ENCODE measurements around the gene KCTD2. TPM values are rescaled to one million over a fixed set of nuclear protein-coding genes. Genes with fewer than 3 reads are reported as not detected.
A peak's percentile ranks its signal among the peaks of the same experiment; 100 is the strongest.

KCTD2 gene
- total and polyA plus RNA-seq, 2 of the 13 experiments (the other 11 are each of a cell fraction or from before 2014, with no cell fraction given) = 28.3 to 32.6 TPM

DNA sequence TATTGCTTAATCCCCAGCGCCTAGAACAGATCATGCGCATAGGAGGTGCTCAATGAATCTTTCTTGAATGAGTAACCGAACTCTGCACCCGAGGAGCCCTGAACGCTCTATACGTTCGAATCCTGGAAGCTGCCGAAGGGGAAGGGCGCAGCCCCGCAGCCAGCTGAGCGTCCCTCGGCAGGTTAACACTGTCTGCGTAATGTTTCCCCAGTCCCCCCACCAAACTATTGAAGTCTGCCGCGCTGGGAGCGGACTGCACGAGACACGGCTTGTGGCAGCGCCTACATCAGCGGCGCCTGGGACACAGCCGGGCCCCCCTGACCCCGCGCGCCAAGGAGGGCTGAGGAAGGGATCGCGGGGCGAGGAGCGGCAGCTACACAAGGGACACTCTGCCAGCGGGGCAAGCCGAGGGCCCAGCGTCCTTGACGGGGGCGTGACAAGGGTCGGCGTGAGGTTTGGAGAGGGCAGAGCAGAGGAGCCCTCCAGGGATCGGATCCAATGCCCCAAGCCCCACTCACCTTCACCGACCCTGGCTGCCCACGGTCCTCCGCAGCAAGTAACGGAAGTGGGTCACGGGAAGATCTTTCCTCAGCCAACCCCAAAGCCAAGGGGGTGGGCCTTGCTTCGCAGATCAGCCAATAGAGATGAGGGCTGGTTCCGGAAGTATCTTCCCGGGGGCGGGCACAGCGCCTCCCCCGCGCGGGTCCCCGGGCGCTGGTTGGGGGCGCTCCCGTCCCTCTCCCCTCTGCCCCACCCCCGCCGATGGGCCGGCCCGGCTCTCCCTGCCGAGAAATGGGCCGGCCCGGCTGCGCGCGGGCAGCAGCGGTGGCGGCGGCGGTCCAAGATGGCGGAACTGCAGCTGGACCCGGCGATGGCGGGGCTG lies at the start of gene KCTD2, which contains the start of gene ATP5PD (continued):
- no peak for TF ChIP-seq HNRNPH1 (optimal IDR thresholded peaks at IDR 0.05; ENCODE audit: low read depth, low read length)
- TF ChIP-seq, protein P1, sequence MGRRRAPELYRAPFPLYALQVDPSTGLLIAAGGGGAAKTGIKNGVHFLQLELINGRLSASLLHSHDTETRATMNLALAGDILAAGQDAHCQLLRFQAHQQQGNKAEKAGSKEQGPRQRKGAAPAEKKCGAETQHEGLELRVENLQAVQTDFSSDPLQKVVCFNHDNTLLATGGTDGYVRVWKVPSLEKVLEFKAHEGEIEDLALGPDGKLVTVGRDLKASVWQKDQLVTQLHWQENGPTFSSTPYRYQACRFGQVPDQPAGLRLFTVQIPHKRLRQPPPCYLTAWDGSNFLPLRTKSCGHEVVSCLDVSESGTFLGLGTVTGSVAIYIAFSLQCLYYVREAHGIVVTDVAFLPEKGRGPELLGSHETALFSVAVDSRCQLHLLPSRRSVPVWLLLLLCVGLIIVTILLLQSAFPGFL (CRISPR knock-in tag; IDR thresholded peaks at IDR 0.05) = no peak
- TF ChIP-seq ZSCAN25 (CRISPR knock-in tag; IDR thresholded peaks at IDR 0.05) = peak; percentile 87
- TF ChIP-seq HNRNPL (IDR thresholded peaks at IDR 0.05; ENCODE audit: low read depth, low read length) = peak; percentile 87
- TF ChIP-seq, protein P2, sequence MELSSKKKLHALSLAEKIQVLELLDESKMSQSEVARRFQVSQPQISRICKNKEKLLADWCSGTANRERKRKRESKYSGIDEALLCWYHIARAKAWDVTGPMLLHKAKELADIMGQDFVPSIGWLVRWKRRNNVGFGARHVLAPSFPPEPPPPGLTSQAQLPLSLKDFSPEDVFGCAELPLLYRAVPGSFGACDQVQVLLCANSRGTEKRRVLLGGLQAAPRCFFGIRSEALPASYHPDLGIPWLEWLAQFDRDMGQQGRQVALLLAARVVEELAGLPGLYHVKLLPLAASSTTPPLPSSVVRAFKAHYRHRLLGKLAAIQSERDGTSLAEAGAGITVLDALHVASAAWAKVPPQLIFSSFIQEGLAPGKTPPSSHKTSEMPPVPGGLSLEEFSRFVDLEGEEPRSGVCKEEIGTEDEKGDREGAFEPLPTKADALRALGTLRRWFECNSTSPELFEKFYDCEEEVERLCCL (CRISPR knock-in tag; IDR thresholded peaks at IDR 0.05; ENCODE audit: borderline replicate concordance) = no peak
- TF ChIP-seq, protein P3, sequence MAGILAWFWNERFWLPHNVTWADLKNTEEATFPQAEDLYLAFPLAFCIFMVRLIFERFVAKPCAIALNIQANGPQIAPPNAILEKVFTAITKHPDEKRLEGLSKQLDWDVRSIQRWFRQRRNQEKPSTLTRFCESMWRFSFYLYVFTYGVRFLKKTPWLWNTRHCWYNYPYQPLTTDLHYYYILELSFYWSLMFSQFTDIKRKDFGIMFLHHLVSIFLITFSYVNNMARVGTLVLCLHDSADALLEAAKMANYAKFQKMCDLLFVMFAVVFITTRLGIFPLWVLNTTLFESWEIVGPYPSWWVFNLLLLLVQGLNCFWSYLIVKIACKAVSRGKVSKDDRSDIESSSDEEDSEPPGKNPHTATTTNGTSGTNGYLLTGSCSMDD (CRISPR knock-in tag; IDR thresholded peaks at IDR 0.05) = no peak
- TF ChIP-seq ZMYM2 (CRISPR knock-in tag; IDR thresholded peaks at IDR 0.05) = 0 out of 2 replicates have a peak, but pooled peaks have one; percentile 14
- no peak for TF ChIP-seq FIP1L1 (IDR thresholded peaks at IDR 0.05; ENCODE audit: borderline replicate concordance, insufficient read depth, low read depth, low read length)
- no peak for TF ChIP-seq SOX13 (IDR thresholded peaks at IDR 0.05)
- peak in 1 of 2 experiments; percentile 23; a peak in 1 of 4 replicates for TF ChIP-seq SOX13 (CRISPR knock-in tag; conservative IDR thresholded peaks at IDR 0.05 in 1 of 2, IDR thresholded peaks at IDR 0.05 in 1 of 2)
- no peak; the same call in 1 of the 2 replicates for TF ChIP-seq ZNF552 (CRISPR knock-in tag; IDR thresholded peaks at IDR 0.05; ENCODE audit: borderline replicate concordance)
- no peak for TF ChIP-seq HOXA9 (CRISPR knock-in tag; IDR thresholded peaks at IDR 0.05; ENCODE audit: borderline replicate concordance)
- TF ChIP-seq BRCA1 (CRISPR knock-in tag; IDR thresholded peaks at IDR 0.05) = peak; percentile 89; the same call in 1 of the 2 replicates
- TF ChIP-seq ZNF547 (CRISPR knock-in tag; IDR thresholded peaks at IDR 0.05) = peak; percentile 93
- TF ChIP-seq, protein P4, sequence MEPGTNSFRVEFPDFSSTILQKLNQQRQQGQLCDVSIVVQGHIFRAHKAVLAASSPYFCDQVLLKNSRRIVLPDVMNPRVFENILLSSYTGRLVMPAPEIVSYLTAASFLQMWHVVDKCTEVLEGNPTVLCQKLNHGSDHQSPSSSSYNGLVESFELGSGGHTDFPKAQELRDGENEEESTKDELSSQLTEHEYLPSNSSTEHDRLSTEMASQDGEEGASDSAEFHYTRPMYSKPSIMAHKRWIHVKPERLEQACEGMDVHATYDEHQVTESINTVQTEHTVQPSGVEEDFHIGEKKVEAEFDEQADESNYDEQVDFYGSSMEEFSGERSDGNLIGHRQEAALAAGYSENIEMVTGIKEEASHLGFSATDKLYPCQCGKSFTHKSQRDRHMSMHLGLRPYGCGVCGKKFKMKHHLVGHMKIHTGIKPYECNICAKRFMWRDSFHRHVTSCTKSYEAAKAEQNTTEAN (CRISPR knock-in tag; conservative IDR thresholded peaks at IDR 0.05) = no peak; the same call in 1 of the 2 replicates
- peak; percentile 97 for TF ChIP-seq FOXC1 (CRISPR knock-in tag; IDR thresholded peaks at IDR 0.05; ENCODE audit: borderline replicate concordance)
- no peak; the same call in 1 of the 2 replicates for TF ChIP-seq ZNF333 (CRISPR knock-in tag; IDR thresholded peaks at IDR 0.05; ENCODE audit: borderline replicate concordance)
- TF ChIP-seq, protein P5, sequence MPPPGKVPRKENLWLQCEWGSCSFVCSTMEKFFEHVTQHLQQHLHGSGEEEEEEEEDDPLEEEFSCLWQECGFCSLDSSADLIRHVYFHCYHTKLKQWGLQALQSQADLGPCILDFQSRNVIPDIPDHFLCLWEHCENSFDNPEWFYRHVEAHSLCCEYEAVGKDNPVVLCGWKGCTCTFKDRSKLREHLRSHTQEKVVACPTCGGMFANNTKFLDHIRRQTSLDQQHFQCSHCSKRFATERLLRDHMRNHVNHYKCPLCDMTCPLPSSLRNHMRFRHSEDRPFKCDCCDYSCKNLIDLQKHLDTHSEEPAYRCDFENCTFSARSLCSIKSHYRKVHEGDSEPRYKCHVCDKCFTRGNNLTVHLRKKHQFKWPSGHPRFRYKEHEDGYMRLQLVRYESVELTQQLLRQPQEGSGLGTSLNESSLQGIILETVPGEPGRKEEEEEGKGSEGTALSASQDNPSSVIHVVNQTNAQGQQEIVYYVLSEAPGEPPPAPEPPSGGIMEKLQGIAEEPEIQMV (CRISPR knock-in tag; IDR thresholded peaks at IDR 0.05; ENCODE audit: low read depth) = peak; percentile 27; the same call in 1 of the 2 replicates
- no peak; the same call in 1 of the 2 replicates for TF ChIP-seq ZNF484 (CRISPR knock-in tag; IDR thresholded peaks at IDR 0.05; ENCODE audit: borderline replicate concordance, low read depth)
- 0 out of 2 replicates have a peak, but pooled peaks have one; percentile 29 for TF ChIP-seq ZNF615 (CRISPR knock-in tag; IDR thresholded peaks at IDR 0.05; ENCODE audit: borderline replicate concordance)

Data from HepG2 (cell line).